ENCODE data around the gene VSX2.

VSX2 gene

DNA sequence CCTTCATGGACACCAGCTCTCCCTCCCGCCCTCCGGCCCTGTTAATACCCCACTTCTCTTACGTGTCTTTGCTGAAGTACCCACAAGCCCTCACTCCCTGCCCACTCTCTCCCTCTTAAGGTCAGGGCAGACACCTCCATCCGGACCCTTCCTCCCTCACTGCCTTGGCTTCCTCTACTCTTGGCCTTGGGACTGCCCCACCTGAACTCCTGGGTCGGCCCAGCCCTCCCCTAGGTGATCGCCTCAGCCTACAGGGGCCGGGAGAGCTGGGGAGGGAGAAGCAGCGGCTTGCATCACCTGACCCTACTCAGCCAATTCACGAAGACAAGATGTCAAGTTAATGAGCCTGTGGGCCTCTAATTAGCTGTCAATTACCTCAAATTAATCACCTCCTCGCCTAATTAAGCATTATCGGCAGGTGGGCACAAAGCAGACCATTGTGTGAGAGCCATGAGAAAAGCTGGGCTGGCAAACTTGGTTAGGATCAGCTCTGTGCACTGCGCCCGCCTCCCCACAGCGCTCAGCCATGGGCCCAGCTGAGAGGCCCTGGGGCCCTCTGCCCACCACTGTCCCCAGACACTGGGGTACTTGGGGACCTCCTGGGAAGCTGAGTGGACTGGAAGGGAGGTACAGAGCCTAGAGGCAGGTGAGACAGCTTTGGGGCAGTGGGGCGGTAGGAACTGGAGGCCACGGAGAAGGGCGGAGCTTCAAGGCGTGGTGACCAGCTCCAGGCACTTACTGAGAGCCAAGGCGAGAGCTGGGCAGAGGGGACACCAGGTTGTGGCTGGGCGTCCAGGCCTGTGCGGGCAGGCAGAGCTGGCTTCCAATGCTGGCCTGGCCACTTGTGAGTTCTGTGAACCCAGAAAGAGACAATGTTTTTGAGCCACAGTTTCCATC, 25.1 kb upstream of the VSX2 start:
- DNase-seq (ENCODE audit: extremely low read depth, low read depth), result no peak
- no peak overlapping the region for H3K4me3 ChIP-seq (replicated peaks; ENCODE audit: low read depth, low read length)
- TF ChIP-seq, protein P1, sequence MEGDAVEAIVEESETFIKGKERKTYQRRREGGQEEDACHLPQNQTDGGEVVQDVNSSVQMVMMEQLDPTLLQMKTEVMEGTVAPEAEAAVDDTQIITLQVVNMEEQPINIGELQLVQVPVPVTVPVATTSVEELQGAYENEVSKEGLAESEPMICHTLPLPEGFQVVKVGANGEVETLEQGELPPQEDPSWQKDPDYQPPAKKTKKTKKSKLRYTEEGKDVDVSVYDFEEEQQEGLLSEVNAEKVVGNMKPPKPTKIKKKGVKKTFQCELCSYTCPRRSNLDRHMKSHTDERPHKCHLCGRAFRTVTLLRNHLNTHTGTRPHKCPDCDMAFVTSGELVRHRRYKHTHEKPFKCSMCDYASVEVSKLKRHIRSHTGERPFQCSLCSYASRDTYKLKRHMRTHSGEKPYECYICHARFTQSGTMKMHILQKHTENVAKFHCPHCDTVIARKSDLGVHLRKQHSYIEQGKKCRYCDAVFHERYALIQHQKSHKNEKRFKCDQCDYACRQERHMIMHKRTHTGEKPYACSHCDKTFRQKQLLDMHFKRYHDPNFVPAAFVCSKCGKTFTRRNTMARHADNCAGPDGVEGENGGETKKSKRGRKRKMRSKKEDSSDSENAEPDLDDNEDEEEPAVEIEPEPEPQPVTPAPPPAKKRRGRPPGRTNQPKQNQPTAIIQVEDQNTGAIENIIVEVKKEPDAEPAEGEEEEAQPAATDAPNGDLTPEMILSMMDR (IDR thresholded peaks at IDR 0.05; ENCODE audit: low read depth, low read length, missing control alignments), result no peak

DNA sequence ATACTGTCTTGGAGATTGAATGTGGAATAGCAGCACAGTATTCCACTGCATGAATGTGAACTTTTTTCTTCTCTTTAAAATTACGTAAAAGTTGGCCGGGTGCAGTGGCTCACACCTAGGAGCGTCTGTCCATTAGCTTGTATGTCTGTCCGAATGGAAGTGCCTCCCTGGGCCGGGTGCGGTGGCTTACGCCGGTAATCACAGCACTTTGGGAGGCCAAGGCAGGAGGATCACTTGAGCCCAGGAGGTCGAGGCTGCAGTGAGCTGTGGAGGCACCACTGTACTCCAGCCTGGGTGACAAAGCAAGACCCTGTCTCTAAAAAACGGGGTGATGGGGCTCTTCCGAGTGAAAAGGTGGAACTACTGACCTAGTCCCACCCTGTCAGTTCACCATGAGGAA, 22.6 kb upstream of the VSX2 start:
- H3K4me3 ChIP-seq (replicated peaks; ENCODE audit: low read depth, low read length), result no peak overlapping the region
- no peak for DNase-seq (ENCODE audit: extremely low read depth, low read depth)
- TF ChIP-seq, protein P1 (IDR thresholded peaks at IDR 0.05; ENCODE audit: low read depth, low read length, missing control alignments), result no peak

DNA sequence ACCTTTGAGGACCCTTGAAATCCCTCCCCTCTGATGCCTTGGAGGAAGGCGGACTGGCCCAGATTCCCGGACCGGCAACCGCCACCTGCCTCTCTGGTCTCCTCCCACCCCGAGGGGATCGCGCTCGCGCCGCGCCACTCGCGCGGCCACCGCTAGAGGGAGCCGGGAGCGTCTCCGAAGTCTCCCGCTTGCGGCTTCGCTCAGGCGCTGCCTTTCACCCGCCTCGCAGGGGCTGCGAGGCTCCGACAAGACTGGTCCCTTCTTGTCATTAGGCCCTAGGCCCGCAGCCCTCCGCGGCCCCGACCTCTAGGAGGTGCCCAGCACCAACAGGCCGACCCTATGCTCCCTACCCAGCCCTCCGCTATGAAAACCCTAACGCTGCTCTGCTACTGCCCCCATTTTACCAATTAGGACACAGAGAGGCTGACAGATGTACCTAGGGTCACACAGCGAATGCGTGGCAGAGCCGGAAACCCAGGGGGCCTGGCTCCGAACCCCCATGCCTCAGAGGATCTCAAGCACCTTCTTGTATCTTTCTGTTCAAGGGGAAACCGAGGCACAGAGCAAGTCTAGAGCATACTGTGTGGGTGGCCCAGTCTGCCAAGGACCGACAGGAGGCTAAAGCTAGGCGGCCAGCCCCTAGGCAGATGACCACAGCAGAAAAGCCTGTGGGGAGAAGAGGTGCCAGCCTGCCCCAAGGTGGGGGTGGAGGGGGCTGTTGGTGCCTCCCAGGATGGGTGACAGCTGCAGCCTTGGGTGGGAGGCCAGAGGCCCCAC, 21.4 kb upstream of the VSX2 start:
- TF ChIP-seq, protein P1 (IDR thresholded peaks at IDR 0.05; ENCODE audit: low read depth, low read length, missing control alignments), result peak; percentile 98
- H3K4me3 ChIP-seq (replicated peaks; ENCODE audit: low read depth, low read length), result no peak overlapping the region
- DNase-seq (ENCODE audit: extremely low read depth, low read depth), result peak; percentile 3

DNA sequence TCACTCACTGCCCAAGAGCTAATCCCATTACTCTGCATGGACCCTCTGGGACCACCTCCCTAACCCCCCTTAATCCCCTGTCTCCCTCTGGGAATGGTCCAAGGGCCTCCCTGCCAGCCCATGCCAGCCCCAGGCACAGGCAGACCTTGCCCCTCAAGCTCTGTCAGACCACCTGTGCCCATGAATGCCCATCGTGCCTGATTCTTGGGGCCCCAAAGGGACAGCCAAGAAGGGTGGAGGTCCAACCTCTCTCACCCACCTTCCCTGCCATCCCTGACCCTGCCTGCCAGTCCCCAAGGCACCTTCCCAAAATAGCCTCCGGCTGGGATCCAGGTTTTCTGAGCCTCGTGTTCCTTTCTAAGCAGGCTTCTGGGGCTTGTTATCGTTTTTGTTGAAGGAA, 20.8 kb upstream of the VSX2 start:
- no peak for DNase-seq (ENCODE audit: extremely low read depth, low read depth)
- TF ChIP-seq, protein P1 (IDR thresholded peaks at IDR 0.05; ENCODE audit: low read depth, low read length, missing control alignments), result no peak
- no peak overlapping the region for H3K4me3 ChIP-seq (replicated peaks; ENCODE audit: low read depth, low read length)

DNA sequence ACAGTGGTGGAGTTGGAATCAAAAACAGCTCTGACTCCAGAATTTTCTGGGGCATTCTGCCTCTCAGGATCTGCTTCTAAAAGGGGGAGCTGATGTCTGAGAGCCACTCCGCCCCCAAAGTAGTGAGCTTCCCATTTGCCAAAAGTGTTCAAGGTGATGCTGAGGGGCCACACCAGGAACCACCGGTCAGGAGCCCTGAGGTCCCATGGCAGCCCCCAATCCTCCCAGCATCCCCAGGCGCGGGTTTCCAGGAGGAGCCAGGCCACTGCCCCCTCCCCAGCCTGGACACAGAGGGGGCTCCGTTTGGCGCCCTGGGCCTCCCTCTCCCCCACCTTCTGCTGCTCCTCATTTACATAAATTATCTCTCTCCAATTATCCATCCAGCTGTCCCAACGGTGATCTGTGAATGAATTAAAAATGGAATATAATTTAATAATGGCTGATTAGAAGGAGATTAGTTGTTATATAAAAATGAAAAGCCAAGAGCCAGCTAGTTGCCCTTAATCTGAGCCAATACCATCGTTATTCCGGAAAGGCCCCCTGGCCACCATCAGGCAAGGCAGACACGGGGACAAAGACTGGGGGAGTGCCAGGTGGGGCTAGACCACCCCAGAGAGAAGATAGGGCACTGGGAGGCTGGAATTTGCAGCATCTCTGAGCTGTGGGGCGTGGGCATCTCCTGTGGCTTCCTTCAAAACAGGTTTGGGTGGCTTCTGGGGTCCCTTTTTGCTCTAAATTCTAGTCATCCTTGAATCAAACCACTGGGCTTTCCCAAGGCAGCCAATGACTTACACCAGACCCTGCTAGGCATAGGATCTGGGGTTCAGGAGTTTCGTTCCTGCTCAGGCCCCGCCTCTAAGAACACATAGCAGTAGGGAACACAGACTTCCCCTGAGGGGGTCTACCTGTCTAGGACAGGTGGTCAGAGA, 19.7 kb upstream of the VSX2 start:
- TF ChIP-seq, protein P1 (IDR thresholded peaks at IDR 0.05; ENCODE audit: low read depth, low read length, missing control alignments), result no peak
- no peak overlapping the region for H3K4me3 ChIP-seq (replicated peaks; ENCODE audit: low read depth, low read length)
- DNase-seq (ENCODE audit: extremely low read depth, low read depth), result no peak

DNA sequence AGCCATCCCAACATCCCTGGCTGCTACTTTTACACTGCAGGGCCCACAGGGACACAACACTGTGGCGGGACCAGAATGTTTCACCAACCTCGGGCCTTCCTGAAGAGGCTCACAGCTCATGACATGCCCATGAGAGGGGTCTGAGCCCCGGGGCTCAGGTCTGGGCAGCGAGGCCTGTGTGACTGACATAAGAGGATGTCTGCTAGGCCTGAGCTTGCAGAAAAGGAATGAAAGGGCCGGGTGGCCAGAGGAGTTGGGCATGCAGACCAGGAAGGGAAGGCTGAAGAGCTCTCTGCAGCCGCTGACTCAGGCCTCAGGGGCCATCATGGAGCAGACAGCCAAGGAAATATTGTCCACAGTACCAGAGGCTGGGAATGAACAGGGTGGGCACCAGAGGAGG, 18.3 kb upstream of the VSX2 start:
- TF ChIP-seq, protein P1 (IDR thresholded peaks at IDR 0.05; ENCODE audit: low read depth, low read length, missing control alignments), result no peak
- no peak overlapping the region for H3K4me3 ChIP-seq (replicated peaks; ENCODE audit: low read depth, low read length)
- no peak for DNase-seq (ENCODE audit: extremely low read depth, low read depth)
